HCT116 (cell line): ENCODE measurements around the gene SLC10A7. TPM values are rescaled to one million over a fixed set of nuclear protein-coding genes. Genes with fewer than 3 reads are reported as not detected.

ENCODE experiments used
- ATAC-seq: fragments of 200-7000 bp; cut with Tn5 transposase; 2 replicates; pipeline ENCODE4 v1.9.1; 2020; ENCODE audit warnings: mild to moderate bottlenecking, moderate library complexity
- BruUV-seq: library from RNA; stranded (reverse); fragments of 400-500 nt; replicated peaks from 2 replicates; lab custom pipeline; 2021; lab: Mats Ljungman, UMichigan
- CTCF ChIA-PET: fragments of 300-600 bp; sonication (Branson Sonifier 250); formaldehyde crosslinking; loops from one replicate; lab custom pipeline; 2021; ENCODE audit warnings: antibody characterized with exemption; lab: Charles Lee
- POLR2A ChIA-PET: fragments of 300-600, 350-600 bp; sonication (Branson Sonifier 250); formaldehyde crosslinking; loops from one replicate; lab custom pipeline; 2021; ENCODE audit warnings: antibody characterized with exemption; lab: Charles Lee
- RAD21 ChIA-PET, 2 experiments: fragments of 300-600 bp; sonication (Branson Sonifier 250); formaldehyde crosslinking; loops; one replicate each; lab custom pipeline; 2023; ENCODE audit warnings: low total read pairs in 2 of 2; ENCODE audit not compliant: uncharacterized antibody in 2 of 2, unreplicated experiment in 2 of 2, low non-redundant PET in 1 of 2; lab: Charles Lee
- DNase-seq: peaks from one replicate; pipeline ENCODE4 v3.0.0-alpha.2; 2010; ENCODE audit warnings: low read depth, low spot score
- H2AFZ ChIP-seq: fragments of 200-600 bp; shearing (Covaris generic), sonication (generic); 2 replicates; pipeline ENCODE4 v1.6.1; 2017; ENCODE audit warnings: low read depth, mixed run types, mixed read lengths, antibody characterized with exemption, low read length; ENCODE audit not compliant: poor library complexity, severe bottlenecking
- H3K27ac ChIP-seq: 2 replicates; pipeline ENCODE4 v1.5.1; 2012; ENCODE audit warnings: low read depth, low read length
- H3K27me3 ChIP-seq: fragments of 200-600 bp; sonication (generic); 2 replicates; pipeline ENCODE4 v1.6.1; 2016; ENCODE audit warnings: mixed run types, low read length, mixed read lengths; ENCODE audit not compliant: insufficient read depth
- H3K36me3 ChIP-seq, 2 experiments: fragments of 200-500 bp in 1 of 2; fragments of 200-600 bp in 1 of 2; sonication (Bioruptor generic) in 1 of 2; sonication (generic) in 1 of 2; 2 replicates each; pipeline versions ENCODE4 v1.5.1 to v1.6.1; 2014 to 2016; ENCODE audit warnings: low read length in 2 of 2, inconsistent platforms in 1 of 2, mixed read lengths in 1 of 2, mixed run types in 1 of 2; ENCODE audit not compliant: insufficient read depth in 2 of 2, control insufficient read depth in 1 of 2
- H3K4me1 ChIP-seq, 2 experiments: fragments of 200-600 bp in 1 of 2; sonication (generic) in 1 of 2; 2 replicates each; pipeline versions ENCODE4 v1.5.1 to v1.6.1; 2012 to 2017; ENCODE audit warnings: low read length in 2 of 2, inconsistent platforms in 1 of 2, mild to moderate bottlenecking in 1 of 2, mixed read lengths in 1 of 2, mixed run types in 1 of 2, moderate library complexity in 1 of 2; ENCODE audit not compliant: insufficient read depth in 2 of 2, control insufficient read depth in 1 of 2
- H3K4me2 ChIP-seq: fragments of 200-600 bp; sonication (generic); 2 replicates; pipeline ENCODE4 v1.6.1; 2017; ENCODE audit warnings: mixed run types, low read length, mixed read lengths
- H3K4me3 ChIP-seq, 2 experiments: fragments of 200-600 bp in 1 of 2; sonication (generic) in 1 of 2; replicated peaks in 1 of 2; 2 replicates each; pipeline ENCODE4 v1.5.1; 2011 to 2016; ENCODE audit warnings: low read length in 2 of 2, control low read depth in 1 of 2, low read depth in 1 of 2, mild to moderate bottlenecking in 1 of 2, mixed read lengths in 1 of 2, mixed run types in 1 of 2
- H3K79me2 ChIP-seq: fragments of 200-600 bp; sonication (generic); 2 replicates; pipeline ENCODE4 v1.6.1; 2017; ENCODE audit warnings: mild to moderate bottlenecking, mixed run types, low read length, moderate library complexity, mixed read lengths; ENCODE audit not compliant: insufficient read depth
- H3K9ac ChIP-seq: fragments of 200-600 bp; sonication (generic); 2 replicates; pipeline ENCODE4 v1.6.1; 2016; ENCODE audit warnings: low read length, mixed read lengths
- H3K9me2 ChIP-seq: fragments of 200-600 bp; sonication (generic), shearing (Covaris generic); 2 replicates; pipeline ENCODE4 v1.6.1; 2017; ENCODE audit warnings: mixed run types, mild to moderate bottlenecking, moderate library complexity; ENCODE audit not compliant: insufficient read depth
- H3K9me3 ChIP-seq, 2 experiments: fragments of 200-500 bp in 1 of 2; fragments of 200-600 bp in 1 of 2; sonication (Bioruptor generic) in 1 of 2; sonication (generic) in 1 of 2; 2 replicates each; pipeline ENCODE4 v1.6.1; 2014 to 2017; ENCODE audit warnings: low read length in 2 of 2, mixed read lengths in 2 of 2, inconsistent platforms in 1 of 2, low read depth in 1 of 2, mild to moderate bottlenecking in 1 of 2, mixed run types in 1 of 2, moderate library complexity in 1 of 2; ENCODE audit not compliant: control insufficient read depth in 1 of 2, insufficient read depth in 1 of 2
- H4K20me1 ChIP-seq: fragments of 200-600 bp; sonication (generic), shearing (Covaris generic); 2 replicates; pipeline ENCODE4 v1.6.1; 2017; ENCODE audit warnings: mixed run types, mild to moderate bottlenecking, moderate library complexity; ENCODE audit not compliant: insufficient read depth
- CEBPB ChIP-seq: IDR thresholded peaks from 2 replicates; pipeline ENCODE4 v1.6.1; 2012; ENCODE audit warnings: low read depth
- EZH2phosphoT487 ChIP-seq: fragments of 200-600 bp; IDR thresholded peaks from 2 replicates; pipeline ENCODE4 v1.6.1; 2018; ENCODE audit warnings: antibody characterized with exemption, borderline replicate concordance
- FOSL1 ChIP-seq: IDR thresholded peaks from 2 replicates; pipeline ENCODE4 v1.6.1; 2012; ENCODE audit warnings: low read depth
- POLR2A ChIP-seq: IDR thresholded peaks from 2 replicates; pipeline ENCODE4 v1.7.0; 2011; ENCODE audit warnings: borderline replicate concordance; ENCODE audit not compliant: insufficient read depth, insufficient read length; ENCODE audit errors: extremely low read depth
- RAD21 ChIP-seq: IDR thresholded peaks from 2 replicates; pipeline ENCODE4 v1.6.1; 2012; ENCODE audit warnings: low read depth, mild to moderate bottlenecking
- REST ChIP-seq: IDR thresholded peaks from 2 replicates; pipeline ENCODE4 v1.6.1; 2012; ENCODE audit warnings: low read depth
- SIN3A ChIP-seq: IDR thresholded peaks from 2 replicates; pipeline ENCODE4 v1.6.1; 2012; ENCODE audit warnings: low read depth
- TCF7L2 ChIP-seq: IDR thresholded peaks from 2 replicates; pipeline ENCODE4 v1.7.0; 2011; ENCODE audit warnings: borderline replicate concordance, inconsistent platforms; ENCODE audit not compliant: insufficient read depth, insufficient read length; ENCODE audit errors: extremely low read depth
- ZFX ChIP-seq: fragments of 450-650 bp; IDR thresholded peaks from 2 replicates; pipeline ENCODE4 v1.6.1; 2017
- intact Hi-C: fragments of 100-400 bp; cut with micrococcal nuclease; formaldehyde crosslinking; loops from 2 replicates; pipeline ENCODE4 v1.10.0; 2022
- total RNA-seq: library from RNA; stranded (reverse); gene quantifications from one replicate; pipeline ENCODE4 v1.2.1, GENCODE V29; 2021; ENCODE audit not compliant: unreplicated experiment
- TF ChIP-seq, protein P1 (sequence below): IDR thresholded peaks from 2 replicates; pipeline ENCODE4 v1.6.1; 2012

The SLC10A7 gene
- total RNA-seq, 1 experiment from 2014 or later: 5.5 TPM

DNA sequence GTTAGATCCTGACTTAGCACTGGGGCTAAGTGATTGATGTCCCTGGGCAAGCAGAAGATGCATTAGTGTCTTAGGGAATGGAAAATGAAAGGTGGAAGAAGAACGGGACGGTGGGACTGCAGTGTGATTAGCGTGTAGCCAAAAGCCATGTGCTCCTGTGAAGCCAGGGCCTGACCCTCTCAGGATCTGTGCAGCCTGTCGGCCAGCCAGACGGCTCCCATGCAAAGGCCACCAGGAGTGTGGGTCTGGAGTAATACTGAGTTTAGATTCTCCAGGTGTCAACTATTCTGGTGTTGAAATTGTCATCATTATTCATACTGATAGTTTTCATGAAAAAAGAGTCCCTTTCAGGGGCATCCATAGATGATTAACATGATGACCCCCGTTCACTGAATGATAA is 275.4 kb downstream of the SLC10A7 start (continued):
- TF ChIP-seq REST: no peak
- no peak for TF ChIP-seq POLR2A
- TF ChIP-seq SIN3A: no peak
- TF ChIP-seq CEBPB: no peak
- TF ChIP-seq EZH2phosphoT487: no peak
- no peak for TF ChIP-seq FOSL1
- TF ChIP-seq ZFX: no peak
- TF ChIP-seq, all 23 proteins: peak for 0

GRCh38 chr4:146245850-146246249 is 275.9 kb downstream of the SLC10A7 start:
- BruUV-seq: no TSS peak
- H4K20me1 ChIP-seq: no peaks in the 10 kb centered on the region
- H3K4me2 ChIP-seq: no peak overlapping the region
- H3K27me3 ChIP-seq: no peaks in the 10 kb centered on the region
- no peaks in the 10 kb centered on the region for H3K36me3 ChIP-seq
- H2AFZ ChIP-seq: no peak overlapping the region
- ChIA-PET RAD21 (no interaction called here), POLR2A (no interaction called here), CTCF (no interaction called here)
- no peak overlapping the region for H3K27ac ChIP-seq
- no peaks in the 10 kb centered on the region for H3K9me3 ChIP-seq
- intact Hi-C loops: no loop called here
- no peak overlapping the region for H3K4me3 ChIP-seq
- peaks cover 7 to 23% of the 10 kb centered on the region in 2 experiments for H3K4me1 ChIP-seq
- no peak for DNase-seq
- no peak for ATAC-seq
- no peaks in the 10 kb centered on the region for H3K9me2 ChIP-seq
- no peaks in the 10 kb centered on the region for H3K79me2 ChIP-seq
- no peak for TF ChIP-seq SIN3A
- TF ChIP-seq, protein P1, sequence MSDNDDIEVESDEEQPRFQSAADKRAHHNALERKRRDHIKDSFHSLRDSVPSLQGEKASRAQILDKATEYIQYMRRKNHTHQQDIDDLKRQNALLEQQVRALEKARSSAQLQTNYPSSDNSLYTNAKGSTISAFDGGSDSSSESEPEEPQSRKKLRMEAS: no peak
- no peak for TF ChIP-seq TCF7L2
- TF ChIP-seq RAD21: no peak
- TF ChIP-seq POLR2A: no peak
- no peak overlapping the region for H3K9ac ChIP-seq
